ENCODE measurements around the gene SPATA17. TPM values are rescaled to one million over a fixed set of nuclear protein-coding genes. Genes with fewer than 3 reads are reported as not detected.
"Not testable (repeated sequence)": the region's sequence is repeated elsewhere in the genome, so short reads cannot be mapped to it uniquely, and the experiment has no call there.

Gene SPATA17
- total RNA-seq, 1 donor from 2014 or later, result 0.20 TPM

- no peak for DNase-seq (ENCODE audit: low spot score)
- ATAC-seq, result no peak
These were observed 43.0 kb downstream of the SPATA17 start for GRCh38 chr1:217674028-217674729.

- no peak for ATAC-seq
These were observed 50.7 kb downstream of the SPATA17 start for GRCh38 chr1:217681806-217682205.

GRCh38 chr1:217687511-217687910, 56.4 kb downstream of the SPATA17 start:
- no peak for ATAC-seq
- DNase-seq (ENCODE audit: low spot score), result no peak

More at GRCh38 chr1:217681806-217682205, 50.7 kb downstream of the SPATA17 start:
- no peak for DNase-seq (ENCODE audit: low spot score)

- not testable (repeated sequence) for DNase-seq (ENCODE audit: low spot score); ATAC-seq
These were observed 65.0 kb downstream of the SPATA17 start for GRCh38 chr1:217696140-217696539.

GRCh38 chr1:217703326-217703725, 72.2 kb downstream of the SPATA17 start:
- DNase-seq (ENCODE audit: low spot score) (no peak), ATAC-seq (no peak)

- ATAC-seq (no peak), DNase-seq (ENCODE audit: low spot score) (no peak)
These were observed 81.9 kb downstream of the SPATA17 start for GRCh38 chr1:217712925-217713597.

- ATAC-seq (no peak), DNase-seq (ENCODE audit: low spot score) (no peak)
These were observed 84.5 kb downstream of the SPATA17 start for GRCh38 chr1:217715681-217716080.

- ATAC-seq (no peak), DNase-seq (ENCODE audit: low spot score) (no peak)
These were observed 86.8 kb downstream of the SPATA17 start for GRCh38 chr1:217717959-217718358.

GRCh38 chr1:217718873-217719272, 87.7 kb downstream of the SPATA17 start:
- ATAC-seq, result no peak
- no peak for DNase-seq (ENCODE audit: low spot score)

GRCh38 chr1:217721692-217722091, 90.5 kb downstream of the SPATA17 start:
- ATAC-seq (no peak), DNase-seq (ENCODE audit: low spot score) (no peak)

GRCh38 chr1:217734973-217735372, 103.8 kb downstream of the SPATA17 start:
- ATAC-seq (no peak), DNase-seq (ENCODE audit: low spot score) (no peak)

GRCh38 chr1:217747156-217747769, 116.1 kb downstream of the SPATA17 start:
- no peak for DNase-seq (ENCODE audit: low spot score)
- peak; percentile 54 for ATAC-seq

- ATAC-seq, result no peak
- DNase-seq (ENCODE audit: low spot score), result no peak
These were observed 138.6 kb downstream of the SPATA17 start for GRCh38 chr1:217769768-217770167.

- DNase-seq (ENCODE audit: low spot score) (no peak), ATAC-seq (no peak)
These were observed 139.8 kb downstream of the SPATA17 start for GRCh38 chr1:217770918-217771317.

GRCh38 chr1:217776693-217777092, 145.5 kb downstream of the SPATA17 start:
- DNase-seq (ENCODE audit: low spot score) (no peak), ATAC-seq (no peak)

GRCh38 chr1:217781056-217781455, 149.9 kb downstream of the SPATA17 start:
- ATAC-seq, result no peak
- DNase-seq (ENCODE audit: low spot score), result no peak

- no peak for DNase-seq (ENCODE audit: low spot score)
- ATAC-seq, result no peak
These were observed 159.9 kb downstream of the SPATA17 start for GRCh38 chr1:217791091-217791490.

- ATAC-seq, result no peak
These were observed 174.6 kb downstream of the SPATA17 start for GRCh38 chr1:217805792-217806191.

GRCh38 chr1:217812175-217812574, 181.0 kb downstream of the SPATA17 start:
- DNase-seq (ENCODE audit: low spot score) (no peak), ATAC-seq (no peak)

More at GRCh38 chr1:217805792-217806191, 174.6 kb downstream of the SPATA17 start:
- no peak for DNase-seq (ENCODE audit: low spot score)

- no peak for DNase-seq (ENCODE audit: low spot score)
- no peak for ATAC-seq
These were observed 181.9 kb downstream of the SPATA17 start for GRCh38 chr1:217813031-217813430.

- no peak for ATAC-seq
- no peak for DNase-seq (ENCODE audit: low spot score)
These were observed 206.5 kb downstream of the SPATA17 start for GRCh38 chr1:217837691-217838090.

- no peak for ATAC-seq
- no peak for DNase-seq (ENCODE audit: low spot score)
These were observed 208.0 kb downstream of the SPATA17 start for GRCh38 chr1:217839161-217839560.
